GM20000 (cell line): ENCODE results near the gene PAK4.

Experiments
- DNase-seq: peaks from one replicate; pipeline ENCODE4 v3.0.0; 2012; ENCODE audit warnings: low spot score
- CTCF ChIP-seq: IDR thresholded peaks from 2 replicates; pipeline ENCODE4 v1.5.1; 2012; ENCODE audit warnings: mild to moderate bottlenecking, control low read depth; ENCODE audit errors: extremely low read depth, missing control alignments

PAK4 gene

GRCh38 chr19:39126312-39127187, 964 bp downstream of the PAK4 start:
- no peak for DNase-seq
- TF ChIP-seq CTCF: no peak

GRCh38 chr19:39127812-39128515, 2.4 kb downstream of the PAK4 start:
- no peak for DNase-seq
- TF ChIP-seq CTCF: no peak

GRCh38 chr19:39128516-39129079, 3.0 kb downstream of the PAK4 start:
- no peak for DNase-seq
- TF ChIP-seq CTCF: no peak

GRCh38 chr19:39129116-39129515, 3.5 kb downstream of the PAK4 start:
- no peak for DNase-seq
- no peak for TF ChIP-seq CTCF

- peak; percentile 48 for DNase-seq
- TF ChIP-seq CTCF: no peak
Observed at GRCh38 chr19:39130337-39131254, 5.0 kb downstream of the PAK4 start.

- no peak for TF ChIP-seq CTCF
- no peak for DNase-seq
Observed at GRCh38 chr19:39131255-39131755, 5.7 kb downstream of the PAK4 start.
